Osteocyte (in vitro differentiated cells): Measurements from ENCODE around the gene UGDH. TPM values are rescaled to one million over a fixed set of nuclear protein-coding genes. Genes with fewer than 3 reads are reported as not detected.

ENCODE experiments used
- DNase-seq: peaks from one replicate; pipeline ENCODE4 v3.0.0; 2021; ENCODE audit warnings: mixed read lengths; ENCODE audit not compliant: unreplicated experiment; ENCODE audit errors: extremely low spot score
- H3K27ac Mint-ChIP-seq: one replicate; pipeline ENCODE4 v1.8.0; 2021; ENCODE audit warnings: mild to moderate bottlenecking, mixed read lengths; ENCODE audit not compliant: unreplicated experiment
- H3K27me3 Mint-ChIP-seq: one replicate; pipeline ENCODE4 v1.8.0; 2021; ENCODE audit warnings: mixed read lengths; ENCODE audit not compliant: unreplicated experiment
- H3K36me3 Mint-ChIP-seq: one replicate; pipeline ENCODE4 v1.8.0; 2021; ENCODE audit warnings: mixed read lengths; ENCODE audit not compliant: unreplicated experiment
- H3K4me1 Mint-ChIP-seq: one replicate; pipeline ENCODE4 v1.8.0; 2021; ENCODE audit warnings: mixed read lengths; ENCODE audit not compliant: unreplicated experiment
- H3K4me3 Mint-ChIP-seq: one replicate; pipeline ENCODE4 v1.8.0; 2021; ENCODE audit warnings: mild to moderate bottlenecking, moderate library complexity, mixed read lengths; ENCODE audit not compliant: unreplicated experiment
- H3K9me3 Mint-ChIP-seq: one replicate; pipeline ENCODE4 v1.8.0; 2021; ENCODE audit warnings: mixed read lengths; ENCODE audit not compliant: unreplicated experiment
- total RNA-seq: library from RNA; stranded (reverse); gene quantifications from 2 replicates; pipeline ENCODE4 v1.2.1, GENCODE V29; 2021
- TF ChIP-seq, protein P1 (sequence below): fragments of 200-600 bp; sonication (generic); IDR thresholded peaks from 2 replicates; pipeline ENCODE4 v1.5.0; 2021; ENCODE audit warnings: antibody characterized with exemption, mild to moderate bottlenecking, moderate library complexity

The UGDH gene
- total RNA-seq, 1 donor from 2014 or later, result 200 TPM

DNA sequence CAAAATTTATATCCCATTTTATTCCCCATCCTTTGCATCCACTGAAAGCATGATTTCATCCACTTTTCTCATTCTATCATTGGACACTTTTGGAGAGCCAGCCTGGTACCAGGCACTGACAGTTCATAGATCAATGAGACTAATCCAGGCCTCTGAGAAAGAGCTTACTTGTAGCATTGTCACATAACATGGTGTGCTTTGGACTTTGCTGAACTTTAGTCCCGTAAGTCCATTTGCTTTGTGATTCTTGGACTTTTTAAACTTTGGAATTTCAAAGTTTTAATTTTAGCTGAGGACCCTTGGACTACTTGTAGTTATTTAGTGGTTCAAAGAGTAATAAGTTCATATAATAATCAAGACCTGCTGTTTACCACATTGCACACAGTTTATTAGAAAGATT, 56.8 kb downstream of the UGDH start:
- TF ChIP-seq, protein P1, sequence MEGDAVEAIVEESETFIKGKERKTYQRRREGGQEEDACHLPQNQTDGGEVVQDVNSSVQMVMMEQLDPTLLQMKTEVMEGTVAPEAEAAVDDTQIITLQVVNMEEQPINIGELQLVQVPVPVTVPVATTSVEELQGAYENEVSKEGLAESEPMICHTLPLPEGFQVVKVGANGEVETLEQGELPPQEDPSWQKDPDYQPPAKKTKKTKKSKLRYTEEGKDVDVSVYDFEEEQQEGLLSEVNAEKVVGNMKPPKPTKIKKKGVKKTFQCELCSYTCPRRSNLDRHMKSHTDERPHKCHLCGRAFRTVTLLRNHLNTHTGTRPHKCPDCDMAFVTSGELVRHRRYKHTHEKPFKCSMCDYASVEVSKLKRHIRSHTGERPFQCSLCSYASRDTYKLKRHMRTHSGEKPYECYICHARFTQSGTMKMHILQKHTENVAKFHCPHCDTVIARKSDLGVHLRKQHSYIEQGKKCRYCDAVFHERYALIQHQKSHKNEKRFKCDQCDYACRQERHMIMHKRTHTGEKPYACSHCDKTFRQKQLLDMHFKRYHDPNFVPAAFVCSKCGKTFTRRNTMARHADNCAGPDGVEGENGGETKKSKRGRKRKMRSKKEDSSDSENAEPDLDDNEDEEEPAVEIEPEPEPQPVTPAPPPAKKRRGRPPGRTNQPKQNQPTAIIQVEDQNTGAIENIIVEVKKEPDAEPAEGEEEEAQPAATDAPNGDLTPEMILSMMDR, result no peak

DNA sequence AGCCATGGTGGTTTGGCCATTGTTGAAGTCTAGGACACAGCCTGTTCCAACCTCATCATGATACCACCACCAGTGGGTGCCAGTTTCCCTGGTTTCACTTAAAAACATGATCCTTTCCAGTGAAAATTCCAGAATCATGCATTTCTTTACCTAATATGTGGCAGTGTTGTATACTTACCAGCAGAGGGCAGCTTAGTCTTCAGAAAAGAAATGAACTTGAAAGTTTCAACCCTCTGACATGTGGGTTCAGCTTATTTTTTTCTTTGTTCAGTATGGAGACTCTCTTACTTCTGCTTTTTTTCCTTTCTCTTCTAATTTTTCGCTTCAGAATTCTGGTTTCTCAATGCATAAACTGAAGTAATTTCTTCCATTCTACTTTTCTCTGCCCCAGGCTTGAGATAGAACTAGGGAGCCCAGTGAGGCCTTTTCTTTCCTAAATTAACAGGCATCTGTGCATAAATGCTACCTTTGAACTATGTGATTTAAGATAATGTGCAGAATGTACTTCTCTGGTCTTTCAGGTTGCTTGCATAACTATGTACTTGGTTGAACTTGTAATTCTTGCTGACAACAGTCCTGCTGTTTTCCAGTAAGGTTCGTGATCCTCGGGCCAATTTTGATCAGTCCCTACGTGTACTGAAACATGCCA, 57.7 kb downstream of the UGDH start:
- Mint-ChIP-seq H3K4me3 (no peak overlapping the region), H3K9me3 (no peaks in the 10 kb centered on the region)
- no peak for DNase-seq

More for the DNA sequence above, 56.8 kb downstream of the UGDH start:
- no peaks in the 10 kb centered on the region for H3K27me3 Mint-ChIP-seq
- no peaks in the 10 kb centered on the region for H3K9me3 Mint-ChIP-seq
- peaks cover 6% of the 10 kb centered on the region for H3K36me3 Mint-ChIP-seq
- H3K27ac Mint-ChIP-seq, result no peak overlapping the region
- no peak overlapping the region for H3K4me3 Mint-ChIP-seq
- DNase-seq, result no peak
- H3K4me1 Mint-ChIP-seq, result peaks cover 16% of the 10 kb centered on the region

DNA sequence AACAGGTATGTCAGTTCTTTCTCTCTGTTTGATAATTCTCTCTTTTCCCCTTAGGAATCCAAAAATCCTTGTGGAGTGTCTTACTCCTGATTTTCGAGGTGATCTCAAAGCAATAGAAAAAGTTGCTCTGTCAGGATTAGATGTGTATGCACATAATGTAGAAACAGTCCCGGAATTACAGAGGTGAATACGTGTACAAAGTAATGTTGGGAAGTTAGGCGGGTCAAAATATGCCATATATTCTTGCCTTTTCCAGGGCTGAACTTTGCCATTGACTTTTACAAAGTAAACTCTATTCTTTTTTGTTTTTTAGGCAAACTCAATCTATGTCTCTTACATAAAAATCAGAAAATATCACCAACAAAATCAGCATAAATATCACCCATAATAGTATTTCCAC, 59.8 kb downstream of the UGDH start:
- Mint-ChIP-seq H3K4me1 (peaks cover 16% of the 10 kb centered on the region), H3K4me3 (no peak overlapping the region), H3K36me3 (peaks cover 18% of the 10 kb centered on the region), H3K9me3 (no peaks in the 10 kb centered on the region), H3K27ac (no peak overlapping the region), H3K27me3 (no peaks in the 10 kb centered on the region)
- TF ChIP-seq, protein P1, result no peak
- DNase-seq, result no peak

More for the DNA sequence above, 57.7 kb downstream of the UGDH start:
- Mint-ChIP-seq H3K27ac (peak overlapping the region; percentile 83), H3K36me3 (peaks cover 9% of the 10 kb centered on the region), H3K4me1 (peaks cover 16% of the 10 kb centered on the region), H3K27me3 (no peaks in the 10 kb centered on the region)
- TF ChIP-seq, protein P1, result peak; percentile 95

DNA sequence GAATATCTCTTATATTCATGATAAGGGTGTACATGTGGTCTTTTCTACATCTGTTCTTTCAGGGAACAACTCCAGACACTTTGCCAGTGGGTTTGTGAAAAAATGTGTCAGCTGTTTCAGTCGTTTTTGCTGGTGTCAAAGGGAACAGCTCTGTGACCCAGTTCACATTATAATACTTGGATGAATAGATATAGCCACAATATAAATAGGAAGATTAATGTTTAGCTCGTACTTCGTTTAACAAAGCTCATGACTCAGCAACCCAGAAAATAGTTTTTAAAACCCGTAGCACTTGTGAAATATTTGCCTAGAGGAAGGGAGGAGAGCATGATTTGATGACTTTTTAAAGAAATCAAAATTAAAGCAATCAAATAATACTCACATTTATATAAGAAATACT, 60.5 kb downstream of the UGDH start:
- Mint-ChIP-seq H3K4me1 (peaks cover 16% of the 10 kb centered on the region), H3K4me3 (no peak overlapping the region), H3K27ac (peak overlapping the region; percentile 43), H3K27me3 (no peaks in the 10 kb centered on the region), H3K9me3 (no peaks in the 10 kb centered on the region), H3K36me3 (peaks cover 16% of the 10 kb centered on the region)
- no peak for DNase-seq
- TF ChIP-seq, protein P1, result no peak

DNA sequence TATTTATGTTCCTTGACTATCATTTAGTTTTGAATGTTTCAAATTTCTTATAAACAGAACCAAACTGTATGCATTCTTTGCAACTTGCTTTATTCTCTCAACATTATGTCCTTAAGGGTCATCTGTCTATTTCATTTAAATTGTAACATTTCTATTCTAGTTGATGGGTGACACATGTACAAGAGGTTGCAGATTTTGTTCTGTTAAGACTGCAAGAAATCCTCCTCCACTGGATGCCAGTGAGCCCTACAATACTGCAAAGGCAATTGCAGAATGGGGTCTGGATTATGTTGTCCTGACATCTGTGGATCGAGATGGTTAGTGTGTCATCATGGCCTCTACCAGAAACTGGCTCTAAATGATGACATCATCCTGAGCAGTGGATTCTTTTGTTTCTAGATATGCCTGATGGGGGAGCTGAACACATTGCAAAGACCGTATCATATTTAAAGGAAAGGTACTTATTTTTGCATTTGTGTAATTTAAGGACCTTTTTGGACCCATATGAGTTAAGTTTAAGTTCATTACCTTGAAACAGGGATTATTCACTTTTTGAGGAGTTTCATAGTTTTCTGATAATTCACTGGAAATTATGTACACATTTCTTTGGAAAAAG, 62.2 kb downstream of the UGDH start:
- peaks cover 12% of the 10 kb centered on the region for H3K36me3 Mint-ChIP-seq
- no peaks in the 10 kb centered on the region for H3K9me3 Mint-ChIP-seq
- no peak overlapping the region for H3K4me3 Mint-ChIP-seq
- TF ChIP-seq, protein P1, result no peak
- DNase-seq, result no peak
- no peak overlapping the region for H3K27ac Mint-ChIP-seq
- no peaks in the 10 kb centered on the region for H3K27me3 Mint-ChIP-seq
- H3K4me1 Mint-ChIP-seq, result peaks cover 17% of the 10 kb centered on the region
